RWPE2 (cell line): Measurements from ENCODE around the gene GABRR3.
A peak's percentile ranks its signal among the peaks of the same experiment; 100 is the strongest.

ENCODE experiments used
- ATAC-seq: fragments of 200-7000 bp; cut with Tn5 transposase; 3 replicates; pipeline ENCODE4 v1.9.1; 2021; ENCODE audit warnings: low read depth
- DNase-seq: peaks from one replicate; pipeline ENCODE4 v3.0.0-alpha.2; 2020; ENCODE audit warnings: low spot score
- H3K27ac ChIP-seq: fragments of 450-650 bp; 2 replicates; pipeline ENCODE4 v1.5.1; 2017; ENCODE audit warnings: mild to moderate bottlenecking; ENCODE audit not compliant: poor library complexity, severe bottlenecking
- H3K27me3 ChIP-seq: fragments of 250-450 bp; sonication (Bioruptor Pico); 2 replicates; pipeline ENCODE4 v1.5.1; 2021; ENCODE audit warnings: mild to moderate bottlenecking, moderate library complexity; ENCODE audit not compliant: insufficient read depth, poor library complexity, severe bottlenecking
- H3K36me3 ChIP-seq: fragments of 250-450 bp; sonication (Bioruptor Pico); 2 replicates; pipeline ENCODE4 v1.5.1; 2020; ENCODE audit warnings: low read depth, mild to moderate bottlenecking, moderate library complexity
- H3K4me1 ChIP-seq: fragments of 250-450 bp; sonication (Bioruptor Pico); 2 replicates; pipeline ENCODE4 v1.5.1; 2021; ENCODE audit warnings: mild to moderate bottlenecking, moderate library complexity; ENCODE audit not compliant: insufficient read depth, poor library complexity, severe bottlenecking
- H3K4me3 ChIP-seq: fragments of 250-450 bp; sonication (Bioruptor Pico); 2 replicates; pipeline ENCODE4 v1.5.1; 2021; ENCODE audit warnings: mild to moderate bottlenecking, moderate library complexity; ENCODE audit not compliant: severe bottlenecking
- H3K9me3 ChIP-seq: fragments of 250-450 bp; sonication (Bioruptor Pico); 2 replicates; pipeline ENCODE4 v1.5.1; 2021; ENCODE audit warnings: mild to moderate bottlenecking, moderate library complexity; ENCODE audit not compliant: severe bottlenecking
- TF ChIP-seq, protein P1 (sequence below): fragments of 450-650 bp; IDR thresholded peaks from one replicate; pipeline ENCODE4 v1.5.1; 2017; ENCODE audit warnings: mild to moderate bottlenecking, moderate library complexity; ENCODE audit not compliant: poor library complexity, severe bottlenecking

The GABRR3 gene

DNA sequence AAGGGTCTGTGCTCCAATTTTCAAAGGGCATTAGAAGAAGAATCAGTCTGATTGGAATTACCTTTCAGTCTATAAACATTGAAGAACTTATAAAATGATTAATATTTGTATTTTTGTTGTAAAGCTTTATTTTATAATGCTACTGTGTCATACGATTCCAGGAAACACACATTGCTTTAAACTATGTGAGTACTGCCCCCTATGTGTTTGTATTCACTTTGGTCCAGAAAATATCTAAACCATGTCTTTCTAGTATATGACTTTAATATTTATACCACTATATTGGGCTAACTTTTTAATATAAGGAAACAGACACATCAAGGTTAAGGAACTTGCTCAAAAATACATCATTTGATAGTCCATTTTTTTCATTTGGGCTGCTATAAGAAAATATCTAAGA, 59.6 kb downstream of the GABRR3 start:
- no peak overlapping the region for H3K27ac ChIP-seq
- DNase-seq = no peak
- no peaks in the 10 kb centered on the region for H3K9me3 ChIP-seq
- no peaks in the 10 kb centered on the region for H3K27me3 ChIP-seq
- H3K4me1 ChIP-seq = peaks cover 7% of the 10 kb centered on the region
- TF ChIP-seq, protein P1, sequence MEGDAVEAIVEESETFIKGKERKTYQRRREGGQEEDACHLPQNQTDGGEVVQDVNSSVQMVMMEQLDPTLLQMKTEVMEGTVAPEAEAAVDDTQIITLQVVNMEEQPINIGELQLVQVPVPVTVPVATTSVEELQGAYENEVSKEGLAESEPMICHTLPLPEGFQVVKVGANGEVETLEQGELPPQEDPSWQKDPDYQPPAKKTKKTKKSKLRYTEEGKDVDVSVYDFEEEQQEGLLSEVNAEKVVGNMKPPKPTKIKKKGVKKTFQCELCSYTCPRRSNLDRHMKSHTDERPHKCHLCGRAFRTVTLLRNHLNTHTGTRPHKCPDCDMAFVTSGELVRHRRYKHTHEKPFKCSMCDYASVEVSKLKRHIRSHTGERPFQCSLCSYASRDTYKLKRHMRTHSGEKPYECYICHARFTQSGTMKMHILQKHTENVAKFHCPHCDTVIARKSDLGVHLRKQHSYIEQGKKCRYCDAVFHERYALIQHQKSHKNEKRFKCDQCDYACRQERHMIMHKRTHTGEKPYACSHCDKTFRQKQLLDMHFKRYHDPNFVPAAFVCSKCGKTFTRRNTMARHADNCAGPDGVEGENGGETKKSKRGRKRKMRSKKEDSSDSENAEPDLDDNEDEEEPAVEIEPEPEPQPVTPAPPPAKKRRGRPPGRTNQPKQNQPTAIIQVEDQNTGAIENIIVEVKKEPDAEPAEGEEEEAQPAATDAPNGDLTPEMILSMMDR = no peak
- no peaks in the 10 kb centered on the region for H3K36me3 ChIP-seq
- H3K4me3 ChIP-seq = no peak overlapping the region
- no peak for ATAC-seq

DNA sequence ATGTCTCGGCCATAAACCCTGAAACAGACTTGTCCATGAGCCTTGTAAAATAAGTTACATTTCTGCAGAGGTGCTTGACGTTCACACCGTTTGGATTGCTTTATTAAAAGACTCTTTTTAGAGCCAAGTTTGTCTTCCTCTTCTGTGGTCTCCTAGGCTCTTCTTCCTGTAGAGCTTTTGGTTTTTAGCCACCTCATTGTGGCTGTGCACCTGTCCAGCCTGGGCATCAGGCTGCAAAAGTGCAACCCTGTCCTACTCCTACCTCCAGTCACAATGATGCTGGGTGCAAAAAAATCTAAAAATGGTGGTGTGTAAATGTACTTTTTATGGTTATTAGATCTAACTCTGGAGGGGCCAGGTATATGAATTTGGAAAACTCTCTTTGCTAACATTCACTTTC, 60.1 kb downstream of the GABRR3 start:
- Histone ChIP-seq H3K27me3 (no peaks in the 10 kb centered on the region), H3K4me1 (peaks cover 10% of the 10 kb centered on the region), H3K4me3 (no peak overlapping the region), H3K9me3 (no peaks in the 10 kb centered on the region), H3K36me3 (no peaks in the 10 kb centered on the region), H3K27ac (no peak overlapping the region)
- no peak for DNase-seq
- no peak for ATAC-seq
- TF ChIP-seq, protein P1 = no peak

DNA sequence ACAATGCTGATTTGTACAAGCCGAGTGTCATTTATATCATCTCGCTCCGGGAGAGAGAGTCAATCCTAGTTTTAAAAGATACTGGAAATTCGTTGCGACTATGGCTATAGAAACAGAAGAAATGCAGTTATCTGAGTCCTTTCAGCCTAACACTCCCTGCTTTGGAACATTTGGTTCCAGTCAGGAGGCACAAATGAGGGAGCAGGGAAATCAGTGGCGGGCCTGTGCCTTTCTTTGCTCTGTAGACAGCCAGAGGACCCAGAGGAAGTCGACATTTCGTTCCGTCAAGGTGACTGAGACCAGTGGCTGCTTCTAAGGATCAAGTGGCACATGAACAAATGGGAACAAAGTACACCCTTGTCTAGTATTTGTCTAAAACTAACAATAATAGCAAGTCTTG, 62.1 kb downstream of the GABRR3 start:
- ATAC-seq = no peak
- TF ChIP-seq, protein P1 = no peak
- H3K9me3 ChIP-seq = no peaks in the 10 kb centered on the region
- no peaks in the 10 kb centered on the region for H3K27me3 ChIP-seq
- peak overlapping the region; percentile 52 for H3K4me3 ChIP-seq
- no peak for DNase-seq
- no peak overlapping the region for H3K27ac ChIP-seq
- peaks cover 10% of the 10 kb centered on the region for H3K4me1 ChIP-seq
- H3K36me3 ChIP-seq = no peaks in the 10 kb centered on the region

DNA sequence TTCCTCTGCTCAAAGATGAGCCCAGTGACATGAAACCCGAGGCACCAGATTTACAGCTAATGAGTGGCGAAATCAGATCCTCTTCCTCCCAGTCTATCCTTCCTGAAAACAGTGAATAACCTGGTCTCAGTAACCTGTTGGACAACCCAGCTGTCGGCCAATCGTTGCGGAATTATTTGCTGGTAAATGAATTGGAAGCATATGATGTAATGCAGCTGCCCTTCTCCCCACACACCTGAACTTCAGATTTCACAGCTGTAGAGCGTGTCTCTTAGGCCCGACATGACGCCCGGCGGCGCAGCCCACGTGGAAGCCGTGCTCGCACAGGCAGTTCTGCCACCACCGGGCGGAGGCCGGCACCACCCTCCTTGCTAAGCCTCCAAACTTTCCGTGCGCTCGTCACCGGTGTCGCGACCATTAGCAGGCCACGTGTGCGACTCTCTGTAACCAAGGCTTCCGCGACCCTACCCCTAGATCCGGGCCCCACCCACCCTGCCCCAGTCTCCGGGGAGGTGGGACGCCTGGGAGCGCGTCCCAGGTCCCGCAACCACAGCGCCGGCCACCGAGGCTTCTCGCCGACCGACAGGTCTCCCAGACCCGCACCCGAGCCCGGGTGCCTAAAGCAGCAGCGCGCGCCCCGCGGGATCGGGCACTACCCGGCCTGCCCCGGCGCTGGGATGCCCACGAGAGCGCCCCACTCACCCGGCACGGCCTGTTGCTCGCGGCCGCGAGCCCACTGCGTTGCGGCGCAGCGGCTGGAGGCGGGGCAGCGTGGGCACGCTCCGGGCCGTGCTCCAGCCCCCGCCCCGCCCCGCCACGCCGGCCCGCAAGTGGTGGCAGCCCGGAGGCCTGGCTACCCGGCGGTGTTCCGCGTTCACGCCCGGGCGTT, 63.2 kb downstream of the GABRR3 start, which contains the start of gene RIOX2:
Gene RIOX2, minus strand, starts transcription at position 753 of the 889 bp plus-strand sequence. CDS start 4,838 bp downstream, outside the sequence.
- H3K36me3 ChIP-seq = peaks cover 5% of the 10 kb centered on the region
- TF ChIP-seq, protein P1 = no peak
- peak; percentile 69 for DNase-seq
- peak within 1 kb of the TSS; percentile 52 for H3K4me3 ChIP-seq
- peaks cover 10% of the 10 kb centered on the region for H3K4me1 ChIP-seq
- peak; percentile 88 for ATAC-seq
- H3K9me3 ChIP-seq = no peaks in the 10 kb centered on the region
- peak within 1 kb of the TSS; percentile 42 for H3K27ac ChIP-seq
- no peaks in the 10 kb centered on the region for H3K27me3 ChIP-seq
